IMR-90 (cell line): Measurements from ENCODE around the gene NLGN1. TPM values are rescaled to one million over a fixed set of nuclear protein-coding genes. Genes with fewer than 3 reads are reported as not detected.

Experiments
- ATAC-seq: fragments of 200-7000 bp; cut with Tn5 transposase; 2 replicates; pipeline ENCODE4 v1.9.1; 2020; ENCODE audit warnings: low read depth, mild to moderate bottlenecking, moderate library complexity
- BruUV-seq: library from RNA; stranded (reverse); fragments of 400-500 nt; replicated peaks from 2 replicates; lab custom pipeline; 2021; lab: Mats Ljungman, UMichigan
- CTCF ChIA-PET: fragments of 300-600 bp; formaldehyde crosslinking; extraction: SDS; loops from one replicate; lab custom pipeline; 2021; ENCODE audit warnings: antibody characterized with exemption; lab: Yijun Ruan, JAX
- POLR2A ChIA-PET: fragments of 300-600 bp; sonication (Branson Sonifier 250); formaldehyde crosslinking; loops from one replicate; lab custom pipeline; 2022; ENCODE audit warnings: antibody characterized with exemption; ENCODE audit not compliant: unreplicated experiment; lab: Charles Lee
- DNase-seq: peaks from one replicate; pipeline ENCODE4 v3.0.0; 2013
- H2AFZ ChIP-seq: replicated peaks from 2 replicates; pipeline ENCODE3; 2013; ENCODE audit warnings: low read length, mild to moderate bottlenecking; ENCODE audit not compliant: poor library complexity
- H2AK5ac ChIP-seq: 2 replicates; pipeline ENCODE4 v1.6.1; 2013; ENCODE audit warnings: low read depth, low read length, inconsistent platforms
- H2AK9ac ChIP-seq: replicated peaks from 2 replicates; pipeline ENCODE3; 2013; ENCODE audit warnings: mild to moderate bottlenecking, low read depth, low read length, moderate library complexity; ENCODE audit not compliant: poor library complexity
- H2BK120ac ChIP-seq: 2 replicates; pipeline ENCODE4 v1.6.1; 2013; ENCODE audit warnings: low read depth, low read length, inconsistent platforms
- H2BK15ac ChIP-seq: 3 replicates; pipeline ENCODE4 v1.6.1; 2013; ENCODE audit warnings: low read depth, low read length, inconsistent platforms
- H2BK20ac ChIP-seq: 2 replicates; pipeline ENCODE4 v1.6.1; 2013; ENCODE audit warnings: low read depth, mild to moderate bottlenecking, inconsistent platforms, low read length, moderate library complexity
- H2BK5ac ChIP-seq: 2 replicates; pipeline ENCODE4 v1.6.1; 2013; ENCODE audit warnings: mild to moderate bottlenecking, low read depth, low read length, inconsistent platforms; ENCODE audit not compliant: poor library complexity, severe bottlenecking
- H3K14ac ChIP-seq: replicated peaks from 2 replicates; pipeline ENCODE4 v1.6.1; 2013; ENCODE audit warnings: low read depth, low read length, inconsistent platforms
- H3K18ac ChIP-seq: 2 replicates; pipeline ENCODE4 v1.6.1; 2013; ENCODE audit warnings: low read depth, low read length, control low read depth
- H3K23ac ChIP-seq: 2 replicates; pipeline ENCODE4 v1.6.1; 2013; ENCODE audit warnings: low read depth, low read length, inconsistent platforms
- H3K27ac ChIP-seq: 2 replicates; pipeline ENCODE4 v1.5.1; 2013; ENCODE audit warnings: mild to moderate bottlenecking, control low read depth, low read length; ENCODE audit not compliant: insufficient read depth
- H3K27me3 ChIP-seq: 2 replicates; pipeline ENCODE4 v1.6.1; 2013; ENCODE audit warnings: low read length; ENCODE audit not compliant: control insufficient read depth, insufficient read depth
- H3K36me3 ChIP-seq: 2 replicates; pipeline ENCODE4 v1.6.1; 2013; ENCODE audit warnings: low read length, mixed read lengths; ENCODE audit not compliant: control insufficient read depth, insufficient read depth
- H3K4ac ChIP-seq: 2 replicates; pipeline ENCODE4 v1.6.1; 2013; ENCODE audit warnings: low read depth, low read length, inconsistent platforms
- H3K4me1 ChIP-seq: 2 replicates; pipeline ENCODE4 v1.6.1; 2013; ENCODE audit warnings: low read length, mixed read lengths; ENCODE audit not compliant: control insufficient read depth, insufficient read depth
- H3K4me2 ChIP-seq: 2 replicates; pipeline ENCODE4 v1.6.1; 2013; ENCODE audit warnings: low read depth, mild to moderate bottlenecking, control low read depth, low read length, moderate library complexity
- H3K4me3 ChIP-seq: 2 replicates; pipeline ENCODE4 v1.5.1; 2013; ENCODE audit warnings: low read depth, mild to moderate bottlenecking, control low read depth, low read length, moderate library complexity; ENCODE audit not compliant: insufficient read depth
- H3K56ac ChIP-seq: 2 replicates; pipeline ENCODE4 v1.6.1; 2013; ENCODE audit warnings: low read length, inconsistent platforms; ENCODE audit not compliant: insufficient read depth; ENCODE audit errors: extremely low read depth
- H3K79me1 ChIP-seq, 2 experiments: 2 replicates each; pipeline ENCODE4 v1.6.1; 2013; ENCODE audit warnings: low read length in 2 of 2, inconsistent platforms in 1 of 2, low read depth in 1 of 2
- H3K9ac ChIP-seq: 2 replicates; pipeline ENCODE4 v1.6.1; 2013; ENCODE audit warnings: low read depth, low read length, control low read depth
- H3K9me1 ChIP-seq: 2 replicates; pipeline ENCODE4 v1.6.1; 2013; ENCODE audit warnings: low read length, inconsistent platforms; ENCODE audit not compliant: insufficient read depth
- H3K9me3 ChIP-seq: 2 replicates; pipeline ENCODE4 v1.6.1; 2013; ENCODE audit warnings: low read length; ENCODE audit not compliant: control insufficient read depth, insufficient read depth
- H4K20me1 ChIP-seq: 2 replicates; pipeline ENCODE4 v1.6.1; 2013; ENCODE audit warnings: low read length, inconsistent platforms; ENCODE audit not compliant: insufficient read depth
- H4K5ac ChIP-seq: 2 replicates; pipeline ENCODE4 v1.6.1; 2013; ENCODE audit warnings: mild to moderate bottlenecking, low read depth, low read length, control low read depth
- H4K8ac ChIP-seq, 2 experiments: 2 replicates each; pipeline ENCODE4 v1.6.1; 2013; ENCODE audit warnings: low read depth in 2 of 2, low read length in 2 of 2, control low read depth in 1 of 2, inconsistent platforms in 1 of 2
- H4K91ac ChIP-seq: 2 replicates; pipeline ENCODE4 v1.6.1; 2013; ENCODE audit warnings: low read depth, low read length, inconsistent platforms; ENCODE audit not compliant: insufficient read depth
- BHLHE40 ChIP-seq: fragments of 150-350 bp; IDR thresholded peaks from 2 replicates; pipeline ENCODE4 v1.6.1; 2016; ENCODE audit warnings: mild to moderate bottlenecking, low read depth, low read length
- CEBPB ChIP-seq: IDR thresholded peaks from 2 replicates; pipeline ENCODE4 v1.6.1; 2012; ENCODE audit warnings: low read depth, low read length, improper control_type of control experiment
- CHD1 ChIP-seq: IDR thresholded peaks from 2 replicates; pipeline ENCODE4 v1.6.1; 2012; ENCODE audit warnings: low read depth, low read length, improper control_type of control experiment
- FOS ChIP-seq: fragments of 150-350 bp; IDR thresholded peaks from 2 replicates; pipeline ENCODE4 v1.6.1; 2016; ENCODE audit warnings: low read depth, low read length
- MAFK ChIP-seq: IDR thresholded peaks from 2 replicates; pipeline ENCODE4 v1.6.1; 2012; ENCODE audit warnings: low read depth, low read length, improper control_type of control experiment
- MAZ ChIP-seq: IDR thresholded peaks from 2 replicates; pipeline ENCODE4 v1.6.1; 2012; ENCODE audit warnings: low read depth, mild to moderate bottlenecking, low read length, improper control_type of control experiment, moderate library complexity, borderline replicate concordance
- MXI1 ChIP-seq: IDR thresholded peaks from 2 replicates; pipeline ENCODE4 v1.6.1; 2012; ENCODE audit warnings: low read depth, mild to moderate bottlenecking, low read length, moderate library complexity, borderline replicate concordance
- NFE2L2 ChIP-seq: fragments of 150-350 bp; IDR thresholded peaks from 2 replicates; pipeline ENCODE4 v1.6.1; 2016; ENCODE audit warnings: low read depth, mild to moderate bottlenecking, low read length
- POLR2A ChIP-seq: IDR thresholded peaks from 2 replicates; pipeline ENCODE4 v1.6.1; 2012; ENCODE audit warnings: mild to moderate bottlenecking, low read depth, low read length
- RAD21 ChIP-seq: IDR thresholded peaks from 2 replicates; pipeline ENCODE4 v1.6.1; 2012; ENCODE audit warnings: low read length, improper control_type of control experiment
- RCOR1 ChIP-seq: IDR thresholded peaks from 2 replicates; pipeline ENCODE4 v1.6.1; 2012; ENCODE audit warnings: mild to moderate bottlenecking, low read length, improper control_type of control experiment; ENCODE audit not compliant: insufficient replicate concordance
- RFX5 ChIP-seq: IDR thresholded peaks from 2 replicates; pipeline ENCODE4 v1.8.0; 2012; ENCODE audit warnings: low read depth, mild to moderate bottlenecking, low read length, moderate library complexity
- SMC3 ChIP-seq: fragments of 150-350 bp; IDR thresholded peaks from 2 replicates; pipeline ENCODE4 v1.6.1; 2016; ENCODE audit warnings: low read depth, mild to moderate bottlenecking, antibody characterized with exemption, low read length, moderate library complexity
- WGBS, 2 experiments: methylation state at CpG; one replicate each; pipeline versions ENCODE4 v1.1.5 to v1.1.7; 2013; ENCODE audit warnings: missing lambda C conversion rate in 2 of 2; ENCODE audit not compliant: insufficient read length in 1 of 2; ENCODE audit errors: extremely low coverage in 2 of 2; 5-methylcytosine and 5-hydroxymethylcytosine counted together
- dilution Hi-C: fragments of 300-500 bp; cut with HindIII; formaldehyde crosslinking; loops from one replicate; pipeline ENCODE4 v1.14.3; 2018; ENCODE audit warnings: low sequenced_read_pairs; ENCODE audit not compliant: unreplicated experiment
- in situ Hi-C: fragments of 300-500 bp; cut with MboI; formaldehyde crosslinking; loops from 3 replicates; pipeline ENCODE4 v1.14.3; 2019; ENCODE audit warnings: low sequenced_read_pairs, inconsistent platforms, mixed read lengths
- intact Hi-C: fragments of 100-400 bp; cut with micrococcal nuclease; formaldehyde crosslinking; loops from 2 replicates; pipeline ENCODE4 v1.10.0; 2022
- polyA plus RNA-seq, 3 experiments: library from polyadenylated mRNA; depleted of rRNA; stranded (reverse); fragments of >200 nt; gene quantifications; 2 replicates each; pipeline ENCODE4 v1.2.3, GENCODE V29; 2012; ENCODE audit warnings: low replicate concordance in 1 of 3
- total RNA-seq: library from RNA; depleted of rRNA; stranded (reverse); fragments of >200 nt; gene quantifications from 2 replicates; pipeline ENCODE4 v1.2.3, GENCODE V29; 2012
- TF ChIP-seq, protein P1 (sequence below): conservative IDR thresholded peaks from 2 replicates; pipeline ENCODE4 v1.5.1; 2012; ENCODE audit warnings: mild to moderate bottlenecking, low read depth, low read length, improper control_type of control experiment
- TF ChIP-seq, protein P2 (sequence below): fragments of 150-350 bp; IDR thresholded peaks from 2 replicates; pipeline ENCODE4 v1.6.1; 2017; ENCODE audit warnings: mild to moderate bottlenecking, antibody characterized with exemption, low read length, low read depth
- TF ChIP-seq, protein P3 (sequence below): fragments of 150-350 bp; IDR thresholded peaks from 2 replicates; pipeline ENCODE4 v1.6.1; 2016; ENCODE audit warnings: low read depth, mild to moderate bottlenecking, low read length, moderate library complexity, borderline replicate concordance

The NLGN1 gene
- total and polyA plus RNA-seq, 2 of the 4 experiments (the other 2 are of a cell fraction): 1.8 to 12.5 TPM

DNA sequence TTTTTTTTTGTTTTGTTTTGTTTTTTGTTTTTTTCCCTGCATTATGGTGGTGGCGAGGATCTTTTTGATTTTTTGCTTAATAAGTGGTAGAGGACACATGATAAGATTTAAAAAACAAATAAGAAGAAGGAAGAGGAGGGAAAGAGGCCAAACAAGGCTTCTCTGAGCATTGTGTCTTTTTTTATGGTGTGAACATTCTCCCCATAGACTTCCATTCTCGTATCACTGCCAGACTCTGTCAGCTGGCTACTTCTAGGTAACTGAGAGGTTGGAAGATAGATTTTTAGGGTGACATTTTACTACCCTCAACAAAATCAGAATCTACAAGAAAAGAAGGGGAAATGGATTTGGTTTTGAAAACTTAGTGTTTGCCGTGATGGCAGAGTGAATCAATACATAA is 3.8 kb downstream of the NLGN1 start:
- Histone ChIP-seq H3K4me3 (no peak overlapping the region), H2AFZ (no peak overlapping the region), H4K20me1 (no peaks in the 10 kb centered on the region), H2AK9ac (no peak overlapping the region), H2AK5ac (no peak overlapping the region), H4K5ac (no peak overlapping the region), H3K56ac (no peak overlapping the region), H3K4me1 (0 out of 2 replicates have a peak, but pooled peaks cover 3% of the 10 kb centered on the region), H3K23ac (no peak overlapping the region), H2BK15ac (no peak overlapping the region), H2BK5ac (no peak overlapping the region), H3K36me3 (no peaks in the 10 kb centered on the region), H2BK20ac (no peak overlapping the region), H2BK120ac (no peak overlapping the region), H3K9ac (no peak overlapping the region), H3K14ac (no peak overlapping the region), H3K79me1 (no peaks in the 10 kb centered on the region), H3K18ac (no peak overlapping the region), H3K27me3 (peaks cover 3% of the 10 kb centered on the region; the same call in 1 of the 2 replicates), H3K4ac (no peak overlapping the region), H3K4me2 (no peak overlapping the region), H3K9me3 (no peaks in the 10 kb centered on the region), H4K91ac (no peak overlapping the region), H3K9me1 (no peaks in the 10 kb centered on the region; the same call in 1 of the 2 replicates), H3K27ac (no peak overlapping the region), H4K8ac (no peak overlapping the region)
- no peak for DNase-seq
- TF ChIP-seq, protein P1, sequence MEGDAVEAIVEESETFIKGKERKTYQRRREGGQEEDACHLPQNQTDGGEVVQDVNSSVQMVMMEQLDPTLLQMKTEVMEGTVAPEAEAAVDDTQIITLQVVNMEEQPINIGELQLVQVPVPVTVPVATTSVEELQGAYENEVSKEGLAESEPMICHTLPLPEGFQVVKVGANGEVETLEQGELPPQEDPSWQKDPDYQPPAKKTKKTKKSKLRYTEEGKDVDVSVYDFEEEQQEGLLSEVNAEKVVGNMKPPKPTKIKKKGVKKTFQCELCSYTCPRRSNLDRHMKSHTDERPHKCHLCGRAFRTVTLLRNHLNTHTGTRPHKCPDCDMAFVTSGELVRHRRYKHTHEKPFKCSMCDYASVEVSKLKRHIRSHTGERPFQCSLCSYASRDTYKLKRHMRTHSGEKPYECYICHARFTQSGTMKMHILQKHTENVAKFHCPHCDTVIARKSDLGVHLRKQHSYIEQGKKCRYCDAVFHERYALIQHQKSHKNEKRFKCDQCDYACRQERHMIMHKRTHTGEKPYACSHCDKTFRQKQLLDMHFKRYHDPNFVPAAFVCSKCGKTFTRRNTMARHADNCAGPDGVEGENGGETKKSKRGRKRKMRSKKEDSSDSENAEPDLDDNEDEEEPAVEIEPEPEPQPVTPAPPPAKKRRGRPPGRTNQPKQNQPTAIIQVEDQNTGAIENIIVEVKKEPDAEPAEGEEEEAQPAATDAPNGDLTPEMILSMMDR: no peak
- TF ChIP-seq FOS (no peak), POLR2A (no peak), MAFK (no peak), BHLHE40 (no peak), RFX5 (no peak), CHD1 (no peak), MXI1 (no peak), RCOR1 (no peak), RAD21 (no peak), MAZ (no peak), SMC3 (no peak), CEBPB (no peak), NFE2L2 (no peak)
- TF ChIP-seq, protein P2, sequence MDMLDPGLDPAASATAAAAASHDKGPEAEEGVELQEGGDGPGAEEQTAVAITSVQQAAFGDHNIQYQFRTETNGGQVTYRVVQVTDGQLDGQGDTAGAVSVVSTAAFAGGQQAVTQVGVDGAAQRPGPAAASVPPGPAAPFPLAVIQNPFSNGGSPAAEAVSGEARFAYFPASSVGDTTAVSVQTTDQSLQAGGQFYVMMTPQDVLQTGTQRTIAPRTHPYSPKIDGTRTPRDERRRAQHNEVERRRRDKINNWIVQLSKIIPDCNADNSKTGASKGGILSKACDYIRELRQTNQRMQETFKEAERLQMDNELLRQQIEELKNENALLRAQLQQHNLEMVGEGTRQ: no peak
- TF ChIP-seq, protein P3, sequence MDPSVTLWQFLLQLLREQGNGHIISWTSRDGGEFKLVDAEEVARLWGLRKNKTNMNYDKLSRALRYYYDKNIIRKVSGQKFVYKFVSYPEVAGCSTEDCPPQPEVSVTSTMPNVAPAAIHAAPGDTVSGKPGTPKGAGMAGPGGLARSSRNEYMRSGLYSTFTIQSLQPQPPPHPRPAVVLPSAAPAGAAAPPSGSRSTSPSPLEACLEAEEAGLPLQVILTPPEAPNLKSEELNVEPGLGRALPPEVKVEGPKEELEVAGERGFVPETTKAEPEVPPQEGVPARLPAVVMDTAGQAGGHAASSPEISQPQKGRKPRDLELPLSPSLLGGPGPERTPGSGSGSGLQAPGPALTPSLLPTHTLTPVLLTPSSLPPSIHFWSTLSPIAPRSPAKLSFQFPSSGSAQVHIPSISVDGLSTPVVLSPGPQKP: no peak
- no CpG with 5 or more reads among the region's 3 CpGs for WGBS, 2 experiments
- POLR2A ChIA-PET: no interaction called here
- dilution Hi-C loops: no loop called here
- no TSS peak for BruUV-seq
- in situ Hi-C loops: no loop called here
- CTCF ChIA-PET: interaction anchor here (1.0 kb wide), 1 partner anchor 10 kb away, joined by 3 read pairs; no protein-coding TSS in a partner anchor
- ATAC-seq: no peak
- intact Hi-C loops: no loop called here
